Epithelial cell of prostate (primary cell): ENCODE results near the gene DNAJC7.
A peak's percentile ranks its signal among the peaks of the same experiment; 100 is the strongest.
"Not testable (repeated sequence)": the region's sequence is repeated elsewhere in the genome, so short reads cannot be mapped to it uniquely, and the experiment has no call there.

Source experiments
- DNase-seq: peaks from one replicate; pipeline ENCODE4 v3.0.0-alpha.2; 2011; ENCODE audit warnings: low read depth, low spot score
- H3K27ac ChIP-seq: fragments of 450-650 bp; 2 replicates; pipeline ENCODE4 v1.5.1; 2017; ENCODE audit warnings: mild to moderate bottlenecking

The DNAJC7 gene

DNA sequence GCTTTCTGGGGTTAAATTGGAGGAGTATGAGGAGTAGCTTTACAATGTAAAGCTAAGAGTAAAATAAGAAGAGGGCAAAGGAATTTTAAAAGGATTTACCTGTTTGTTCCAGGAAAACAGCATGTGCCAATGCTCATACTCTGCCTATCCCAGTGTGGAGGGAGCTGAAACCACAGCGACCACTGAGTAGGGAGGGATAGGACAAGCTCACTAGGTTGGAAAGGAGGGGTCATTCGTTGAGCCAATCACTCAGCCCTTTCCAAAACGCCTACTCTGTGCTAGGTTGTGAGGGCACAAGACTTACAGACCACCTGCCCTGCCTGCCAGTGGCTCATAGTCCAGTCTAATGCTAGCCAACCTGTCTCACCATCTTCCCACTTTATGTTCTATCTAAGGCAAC lies 1.1 kb upstream of the DNAJC7 start:
- peak overlapping the region; percentile 89 for H3K27ac ChIP-seq
- DNase-seq = no peak

DNA sequence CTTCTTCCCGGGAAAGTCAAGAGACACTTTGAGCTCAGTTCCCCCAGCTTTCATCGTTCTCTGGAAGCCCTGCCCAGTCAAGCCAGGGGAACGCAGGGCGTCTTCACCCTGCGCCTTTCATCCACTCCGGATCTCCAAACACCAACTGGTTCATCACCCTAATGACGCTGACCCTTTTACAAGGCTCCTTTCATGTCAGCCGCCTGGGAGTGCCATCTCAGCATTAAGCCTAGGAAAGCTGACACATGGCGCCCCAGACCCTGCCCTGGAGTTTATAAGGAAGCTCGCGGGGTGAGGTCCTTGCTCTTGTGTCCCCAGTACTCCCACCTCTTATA lies 594 bp upstream of the DNAJC7 start:
- DNase-seq = peak; percentile 22
- peak overlapping the region; percentile 89 for H3K27ac ChIP-seq

DNA sequence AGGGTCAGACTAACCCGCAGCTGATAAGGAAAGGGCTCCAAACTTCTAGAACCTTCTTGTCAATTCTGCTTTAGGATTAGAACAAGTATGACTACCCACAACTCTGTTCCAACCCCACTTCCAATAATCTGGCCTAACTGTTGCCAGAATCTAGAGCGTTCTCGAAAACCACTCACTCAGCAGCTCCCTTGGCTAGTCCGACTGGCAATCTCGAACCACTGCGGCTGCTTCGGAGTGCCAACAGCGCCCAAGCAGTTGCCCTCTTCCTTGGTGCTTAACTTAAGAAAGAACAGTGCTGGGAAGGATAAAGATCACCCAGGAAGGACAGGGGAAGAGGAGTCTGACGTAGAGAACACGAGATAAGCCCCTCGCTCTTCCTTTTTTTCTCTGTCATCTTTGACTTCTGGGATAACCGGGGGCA lies 818 bp downstream of the DNAJC7 start:
- peak overlapping the region; percentile 89 for H3K27ac ChIP-seq
- DNase-seq = no peak

DNA sequence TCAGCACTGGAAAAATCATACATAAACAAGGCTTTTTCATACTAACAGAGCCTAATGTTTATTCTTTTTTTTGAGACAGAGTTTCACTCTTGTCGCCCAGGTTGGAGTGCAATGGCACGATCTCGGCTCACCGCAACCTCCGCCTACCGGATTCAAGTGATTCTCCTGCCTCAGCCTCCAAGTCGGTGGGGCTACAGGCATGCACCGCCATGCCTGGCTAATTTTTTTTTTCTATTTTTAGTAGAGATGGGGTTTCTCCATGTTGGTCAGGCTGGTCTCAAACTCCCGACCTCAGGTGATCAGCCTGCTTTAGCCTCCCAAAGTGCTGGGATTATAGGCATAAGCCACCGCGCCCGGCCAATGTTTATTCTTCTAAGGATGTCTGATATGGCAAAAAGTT lies 3.5 kb downstream of the DNAJC7 start:
- H3K27ac ChIP-seq, DNase-seq: not testable (repeated sequence)

DNA sequence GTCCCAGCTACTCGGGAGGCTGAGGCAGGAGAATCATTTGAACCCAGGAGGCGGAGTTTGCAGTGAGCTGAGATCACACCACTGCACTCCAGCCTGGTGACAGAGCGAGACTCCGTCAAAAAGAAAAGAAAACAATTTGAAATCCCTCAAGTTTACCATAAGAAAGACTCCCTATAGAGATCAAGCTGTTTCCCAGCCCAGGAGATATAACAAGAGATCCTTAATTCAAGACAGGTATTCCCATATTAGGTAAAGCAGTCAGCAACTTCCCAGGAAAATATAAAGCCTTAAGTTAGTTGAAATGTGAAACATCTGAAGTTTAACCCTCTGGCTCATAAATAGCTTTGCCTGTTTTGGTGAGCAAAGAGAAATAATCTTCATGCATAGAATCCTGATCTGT lies 4.9 kb downstream of the DNAJC7 start:
- DNase-seq = not testable (repeated sequence)
- H3K27ac ChIP-seq = peak overlapping the region; percentile 82

DNA sequence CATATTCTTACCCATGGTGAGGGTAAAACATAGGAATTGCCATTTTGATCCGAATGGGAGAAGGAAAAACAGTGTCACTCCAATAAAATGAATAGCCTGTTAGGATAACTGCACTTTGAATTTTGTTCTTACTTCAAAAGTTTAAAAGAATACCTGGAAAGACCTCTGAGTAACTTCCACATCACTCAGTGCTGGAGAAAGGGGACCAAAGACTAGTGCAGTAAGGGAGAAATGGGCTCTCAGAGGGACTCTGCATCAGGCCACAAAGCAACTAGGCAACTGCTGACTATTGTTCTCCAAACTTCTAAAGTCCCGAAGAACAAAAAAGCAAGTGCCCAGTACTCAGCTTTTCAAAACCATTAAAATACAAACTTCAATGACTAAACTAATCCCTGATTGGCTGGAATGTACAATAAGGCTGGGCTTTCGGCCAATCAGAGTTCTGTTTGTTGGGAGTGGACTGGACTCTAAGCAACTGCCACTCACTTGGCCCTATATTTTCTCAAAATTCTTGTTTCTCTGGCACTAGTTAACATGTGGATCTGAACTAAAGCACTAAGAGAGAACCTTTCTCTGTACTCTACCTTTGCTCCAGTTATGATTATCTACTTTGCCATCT lies 6.2 kb downstream of the DNAJC7 start:
- peak overlapping the region; percentile 82 for H3K27ac ChIP-seq

DNA sequence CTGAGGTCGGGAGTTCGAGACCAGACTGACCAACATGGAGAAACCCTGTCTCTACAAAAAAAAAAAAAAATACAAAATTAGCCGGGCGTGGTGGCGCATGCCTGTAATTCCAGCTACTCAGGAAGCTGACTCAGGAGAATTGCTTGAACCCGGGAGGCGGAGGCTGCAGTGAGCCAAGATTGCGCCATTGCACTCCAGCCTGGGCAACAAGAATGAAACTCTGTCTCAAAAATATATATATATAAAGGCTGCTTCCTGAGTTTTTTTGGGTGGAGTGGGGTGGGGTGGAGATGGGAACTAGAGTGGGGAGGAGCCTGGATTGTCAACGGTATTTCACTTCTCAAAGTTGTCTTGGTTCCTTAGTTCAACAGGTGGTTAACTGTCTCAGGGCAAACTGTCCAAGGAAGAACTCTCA lies 7.0 kb downstream of the DNAJC7 start:
- peak overlapping the region; percentile 82 for H3K27ac ChIP-seq
- DNase-seq = not testable (repeated sequence)

More for the DNA sequence above, 6.2 kb downstream of the DNAJC7 start:
- no peak for DNase-seq

DNA sequence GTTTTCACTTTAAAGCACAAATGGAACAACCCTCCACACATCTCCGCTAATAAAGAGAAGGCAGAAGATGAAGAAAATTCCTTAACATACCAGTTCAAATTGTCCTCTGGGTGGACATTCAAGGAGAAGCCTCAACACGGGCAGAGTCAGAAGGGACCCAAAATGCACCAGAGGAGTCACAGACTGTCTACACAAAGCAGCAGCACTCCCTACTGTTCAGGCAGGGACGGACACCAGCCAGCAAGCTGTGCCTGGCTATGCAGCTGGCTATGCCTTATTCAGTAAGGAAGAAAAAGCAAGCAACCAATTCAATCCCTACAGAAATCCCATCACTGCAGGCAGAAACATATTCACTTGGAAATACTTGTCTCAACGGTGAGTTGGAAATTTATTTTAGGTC lies 8.1 kb downstream of the DNAJC7 start:
- DNase-seq = no peak
- H3K27ac ChIP-seq = peak overlapping the region; percentile 82

DNA sequence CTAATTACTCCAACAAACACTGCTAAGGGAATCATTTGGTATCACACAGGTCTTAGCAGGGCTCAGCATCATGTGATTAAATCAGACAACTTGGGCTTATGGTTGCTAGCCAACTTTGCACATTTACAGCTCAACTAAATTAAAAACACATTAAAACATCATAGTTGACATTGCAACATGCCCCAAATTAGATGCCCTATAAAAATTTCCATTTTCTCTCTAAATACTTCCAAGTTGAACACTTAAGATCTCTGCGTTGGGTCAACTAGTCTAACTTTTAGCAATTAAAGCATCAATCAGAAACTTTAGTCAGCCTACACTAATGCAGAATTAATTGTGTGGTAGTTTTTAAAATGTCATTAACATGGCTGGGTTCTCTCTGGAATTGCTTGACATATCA lies 12.1 kb downstream of the DNAJC7 start:
- DNase-seq = no peak
- no peak overlapping the region for H3K27ac ChIP-seq

DNA sequence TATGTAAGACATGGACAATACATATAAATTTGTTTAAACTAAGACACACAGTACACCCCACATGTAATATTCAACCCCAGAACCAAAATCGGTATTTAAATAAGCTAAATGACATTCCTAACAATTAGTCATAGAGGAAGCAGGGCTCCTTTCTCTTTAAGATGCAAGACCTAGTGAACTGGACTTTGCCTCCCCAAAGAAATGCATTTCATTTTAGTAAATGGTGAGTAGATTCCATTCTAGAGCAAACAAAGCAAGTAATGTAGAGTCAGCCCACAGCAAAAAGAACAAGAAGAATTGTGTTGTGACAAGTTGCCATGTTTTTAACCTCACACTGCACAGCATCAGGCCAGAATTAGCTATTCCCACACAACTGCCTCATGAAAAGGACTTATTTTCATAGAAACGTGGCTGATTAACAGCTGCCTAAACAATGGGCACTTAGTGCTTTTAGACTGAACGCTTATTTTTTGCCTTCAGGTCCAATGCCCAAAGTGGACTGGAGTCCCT lies 14.4 kb downstream of the DNAJC7 start:
- no peak for DNase-seq
- no peak overlapping the region for H3K27ac ChIP-seq

DNA sequence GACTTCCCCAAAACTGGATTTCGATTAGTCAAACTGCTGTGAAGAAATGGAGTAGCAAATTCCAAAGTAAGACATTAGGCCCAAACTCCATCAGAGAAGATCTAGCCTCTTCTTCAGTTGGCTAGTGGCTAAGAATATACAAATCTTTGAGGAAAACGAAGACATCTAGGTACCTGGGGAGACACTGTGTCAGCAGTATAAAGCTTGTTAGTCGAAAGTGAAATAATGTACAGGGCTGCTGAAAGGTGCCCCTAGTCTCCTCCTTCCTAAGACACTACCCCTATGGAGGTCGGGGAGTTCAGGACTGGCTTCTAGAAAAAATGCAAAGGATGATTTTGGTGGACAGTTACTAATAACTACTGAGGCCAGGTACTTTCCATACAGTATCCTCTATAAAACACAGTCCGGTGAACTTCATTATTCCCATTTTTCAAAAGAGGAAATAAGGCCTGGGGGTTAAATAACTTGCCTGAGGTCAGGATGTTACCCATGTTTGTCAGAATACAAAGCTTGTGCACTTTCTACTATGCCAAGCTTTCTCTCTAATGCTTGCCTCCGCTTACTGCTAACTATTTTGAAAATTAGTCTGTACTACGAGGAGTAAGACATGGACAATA lies 15.0 kb downstream of the DNAJC7 start:
- DNase-seq = no peak
- H3K27ac ChIP-seq = no peak overlapping the region

DNA sequence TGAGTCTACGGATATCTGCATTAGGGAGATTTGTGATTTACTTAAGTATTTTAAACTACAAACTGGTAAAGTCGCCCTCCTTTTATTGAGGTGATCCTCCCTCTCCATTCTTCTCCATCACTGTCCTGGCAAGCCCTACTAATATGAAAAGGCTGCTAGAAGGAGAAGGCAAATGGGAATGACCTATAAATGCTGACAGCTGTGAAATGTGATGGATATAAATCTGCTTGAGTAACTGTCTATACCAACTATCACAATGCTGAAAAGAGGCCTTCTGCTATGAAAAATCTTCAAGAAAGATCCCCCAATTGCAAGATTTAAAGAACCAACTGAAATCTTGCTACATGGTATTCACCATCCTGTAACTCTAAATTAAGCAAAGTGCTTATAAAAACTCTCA lies 15.5 kb downstream of the DNAJC7 start:
- no peak for DNase-seq
- H3K27ac ChIP-seq = no peak overlapping the region

DNA sequence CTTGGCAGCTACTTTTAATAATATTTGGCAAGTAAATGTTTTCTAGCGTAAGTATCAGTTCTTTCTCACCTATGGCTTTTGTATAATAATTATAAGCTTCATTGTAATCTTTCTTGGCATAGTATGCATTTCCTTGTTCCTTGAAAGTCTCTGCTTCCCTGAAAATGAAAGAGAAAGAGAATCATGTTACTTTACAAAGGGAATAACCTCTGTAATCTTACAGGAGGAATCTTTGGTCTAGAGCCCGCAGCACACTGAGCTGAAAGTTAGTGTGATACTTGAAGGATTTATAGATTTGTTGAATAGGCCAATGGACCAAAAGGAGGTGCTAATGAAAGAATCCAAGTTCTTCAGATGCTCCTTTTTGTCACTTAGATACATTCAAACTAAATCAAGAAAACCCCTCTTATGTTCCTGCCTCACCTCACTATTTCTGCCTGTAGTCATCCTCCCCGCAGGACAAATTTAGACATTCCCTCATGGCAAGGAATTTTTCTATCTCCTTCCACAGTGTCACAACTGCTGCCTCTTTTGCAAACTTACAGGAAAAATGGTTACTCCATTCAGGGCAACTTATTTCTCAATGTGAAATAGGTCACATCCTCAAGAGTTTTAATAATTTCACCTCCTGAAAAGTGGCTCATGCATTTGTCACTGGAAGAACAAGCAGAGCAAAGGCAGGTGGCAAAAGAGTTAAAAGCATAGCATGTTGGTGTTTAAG lies 16.7 kb downstream of the DNAJC7 start:
- H3K27ac ChIP-seq = no peak overlapping the region
- no peak for DNase-seq

DNA sequence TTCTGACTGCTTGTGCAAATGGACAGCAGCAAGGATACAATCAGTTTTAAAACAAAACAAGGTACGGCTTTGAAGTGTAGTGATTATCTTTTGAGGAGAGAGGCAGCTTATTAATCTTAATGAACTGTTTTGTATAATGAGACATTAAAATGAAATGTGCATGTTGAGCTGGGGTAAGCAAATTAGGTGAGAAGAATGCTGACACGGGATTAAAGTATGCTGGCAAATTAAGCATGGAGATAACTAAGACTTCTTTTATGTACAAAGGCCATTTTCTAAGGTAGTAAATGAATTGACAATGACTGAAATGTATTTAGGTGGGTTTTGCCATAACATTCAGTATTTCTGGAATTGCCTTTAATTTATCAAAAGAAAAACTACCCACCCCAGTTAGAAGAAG lies 18.7 kb downstream of the DNAJC7 start:
- DNase-seq = no peak
- H3K27ac ChIP-seq = no peak overlapping the region

DNA sequence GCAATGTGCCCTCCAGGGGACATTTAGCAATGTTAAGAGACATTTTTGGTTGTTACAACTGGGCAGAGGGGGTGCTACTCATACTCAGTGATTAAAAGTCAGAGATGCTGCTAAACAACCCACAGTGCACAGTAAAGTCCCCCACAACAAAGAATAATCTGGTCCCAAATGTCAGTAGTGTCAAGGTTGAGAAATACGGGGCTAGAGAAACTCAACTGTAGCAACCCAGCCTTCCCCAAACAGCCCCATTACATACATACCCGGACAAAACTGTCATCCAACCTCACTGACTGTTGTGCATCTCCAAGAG lies 20.4 kb downstream of the DNAJC7 start:
- DNase-seq = no peak
- H3K27ac ChIP-seq = no peak overlapping the region

DNA sequence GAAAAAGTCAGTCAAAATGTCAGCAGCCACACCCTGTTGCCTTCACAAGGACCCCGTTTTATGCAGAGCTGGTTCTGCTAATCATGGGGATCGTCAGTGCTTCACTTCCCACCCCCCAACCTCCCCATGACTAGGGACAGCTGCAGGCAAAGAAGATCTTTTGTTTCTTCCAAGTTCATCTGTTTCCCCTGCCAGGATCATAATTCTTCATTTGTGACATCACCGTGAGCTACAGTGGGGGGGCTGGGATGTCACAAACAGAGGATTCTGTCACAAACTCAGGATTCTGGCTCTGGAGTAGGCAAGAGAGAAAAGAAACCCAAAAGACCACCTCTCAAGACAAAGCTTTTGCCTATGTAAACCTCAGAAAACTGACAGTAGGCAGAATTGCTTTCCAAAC lies 24.7 kb downstream of the DNAJC7 start:
- no peak for DNase-seq
- H3K27ac ChIP-seq = no peak overlapping the region

DNA sequence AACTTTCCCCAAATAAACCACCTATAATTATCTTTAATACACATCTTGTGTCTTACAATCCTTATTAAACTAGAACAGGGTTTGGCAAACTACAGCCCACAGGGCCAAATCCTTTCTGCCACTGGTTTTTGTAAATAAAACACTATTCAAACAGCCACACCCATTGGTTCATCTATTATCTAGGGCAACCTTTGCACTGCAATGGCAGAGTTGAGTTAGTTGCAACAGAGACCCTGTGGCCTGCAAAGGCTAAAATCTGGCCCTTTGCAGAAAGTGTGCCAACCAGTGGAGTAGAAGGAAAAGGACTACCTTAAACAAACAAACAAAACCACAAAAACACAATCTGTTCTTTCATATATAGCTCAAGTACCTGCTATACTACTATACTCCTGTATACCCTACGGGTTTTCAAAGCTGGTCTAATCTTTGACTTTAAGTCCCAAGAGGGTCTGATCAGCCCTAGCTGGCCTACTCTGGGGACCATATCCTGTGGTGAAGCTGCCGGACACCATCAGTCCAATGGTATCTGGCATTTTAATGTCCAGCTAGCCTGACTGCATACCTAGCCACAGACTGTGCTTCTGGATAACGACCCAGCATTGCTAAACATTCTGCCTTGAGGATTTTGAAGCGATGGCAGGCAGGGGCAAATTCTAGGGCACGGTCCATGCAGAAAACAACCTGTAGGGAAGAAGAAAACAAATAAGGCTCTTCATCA lies 27.4 kb downstream of the DNAJC7 start:
- DNase-seq = no peak

DNA sequence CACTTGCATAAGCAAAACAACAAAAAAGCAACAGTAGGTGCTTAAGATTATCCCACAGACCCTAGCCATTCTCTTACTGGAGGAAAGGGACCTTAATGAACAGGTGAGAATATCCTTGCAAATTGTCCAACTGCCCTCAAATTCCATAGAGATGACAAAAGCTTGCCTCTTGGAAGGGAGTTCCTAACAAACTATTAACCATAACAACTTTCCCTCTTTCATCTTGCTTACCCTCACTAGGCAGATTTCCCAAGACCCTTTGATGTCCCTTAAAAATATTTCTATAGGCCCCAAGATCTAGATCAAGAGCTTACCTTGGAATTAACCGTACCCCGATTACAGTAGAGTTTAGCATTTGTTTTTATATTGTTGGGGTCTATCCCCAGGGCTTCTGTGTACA lies 28.8 kb downstream of the DNAJC7 start:
- H3K27ac ChIP-seq = no peak overlapping the region
- DNase-seq = no peak

More for the DNA sequence above, 27.4 kb downstream of the DNAJC7 start:
- no peak overlapping the region for H3K27ac ChIP-seq

DNA sequence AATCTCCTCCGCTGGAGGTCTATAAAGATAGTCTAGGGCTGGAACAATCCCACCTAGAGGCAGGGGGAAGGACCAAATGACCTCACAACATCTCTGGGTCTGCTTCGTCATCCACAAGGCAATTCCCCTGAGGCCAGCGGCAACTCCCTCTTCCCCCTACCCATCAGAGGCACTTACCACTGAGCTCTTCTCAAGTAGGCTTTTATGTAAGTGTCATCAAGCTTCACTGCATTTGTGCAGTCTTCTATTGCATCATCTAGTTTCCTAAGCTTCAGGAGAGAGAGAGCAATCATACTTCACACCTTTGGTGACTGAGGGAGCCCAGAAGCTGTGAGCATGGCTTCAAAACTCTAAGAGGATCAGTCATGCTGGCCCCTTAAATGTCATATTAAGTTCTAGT lies 29.6 kb downstream of the DNAJC7 start:
- DNase-seq = no peak
- no peak overlapping the region for H3K27ac ChIP-seq

DNA sequence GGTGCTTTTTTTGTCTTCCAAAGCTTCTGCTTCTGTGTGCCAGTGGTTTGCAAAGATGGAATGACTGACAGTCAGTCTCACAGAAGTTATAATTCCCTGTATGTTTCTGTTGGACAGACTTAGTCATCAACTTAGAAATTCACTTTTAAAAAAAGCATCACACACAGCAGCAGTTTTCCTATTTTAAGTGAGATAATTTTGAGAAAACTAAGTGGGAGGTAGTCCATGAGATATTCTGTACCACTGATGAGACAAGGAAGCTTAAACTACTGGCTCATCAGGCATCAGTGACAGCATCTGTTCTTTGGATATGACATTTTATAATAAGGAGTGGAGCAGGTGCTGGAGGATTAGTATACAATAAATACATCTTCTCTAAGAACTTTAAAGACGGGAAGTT lies 30.6 kb downstream of the DNAJC7 start:
- no peak for DNase-seq
- H3K27ac ChIP-seq = no peak overlapping the region

DNA sequence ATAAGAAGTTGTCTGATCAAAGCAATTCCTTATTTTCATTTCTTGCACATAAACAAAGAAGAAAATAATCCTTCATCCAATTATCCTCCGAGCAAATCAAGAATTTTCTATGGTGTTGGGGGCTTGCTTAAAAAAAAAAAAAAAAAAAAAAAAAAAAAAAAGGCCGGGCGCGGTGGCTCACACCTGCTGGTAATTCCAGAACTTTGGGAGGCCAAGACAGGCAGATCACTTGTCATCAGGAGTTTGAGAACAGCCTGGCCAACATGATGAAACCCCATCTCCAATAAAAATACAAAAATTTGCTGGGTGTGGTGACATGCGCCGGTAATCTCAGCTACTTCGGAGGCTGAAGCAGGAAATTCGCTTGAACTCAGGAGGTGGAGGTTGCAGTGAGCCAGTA lies 31.3 kb downstream of the DNAJC7 start:
- no peak for DNase-seq
- no peak overlapping the region for H3K27ac ChIP-seq
